ENCODE data around the gene HOXD11.

HOXD11 gene

GRCh38 chr2:176149481-176149938 is 42.4 kb downstream of the HOXD11 start:
- no peak for DNase-seq (ENCODE audit: low spot score)

GRCh38 chr2:176149939-176150583 is 43.0 kb downstream of the HOXD11 start:
- DNase-seq (ENCODE audit: low spot score) = no peak

GRCh38 chr2:176150584-176151441 is 43.7 kb downstream of the HOXD11 start:
- DNase-seq (ENCODE audit: low spot score) = no peak

GRCh38 chr2:176151442-176152287 is 44.6 kb downstream of the HOXD11 start, which contains the start of gene HOXD4:
TSS of gene HOXD4 (plus strand) at chr2:176151550. CDS start at chr2:176151634, 84 bp downstream.
- DNase-seq (ENCODE audit: low spot score) = no peak

- no peak for DNase-seq (ENCODE audit: low spot score)
Observed at GRCh38 chr2:176152350-176153181, 45.5 kb downstream of the HOXD11 start.

- DNase-seq (ENCODE audit: low spot score) = no peak
Observed at GRCh38 chr2:176154576-176155252, 47.6 kb downstream of the HOXD11 start.

- DNase-seq (ENCODE audit: low spot score) = no peak
Observed at GRCh38 chr2:176155356-176156044, 48.4 kb downstream of the HOXD11 start.

GRCh38 chr2:176156301-176156806 is 49.3 kb downstream of the HOXD11 start:
- DNase-seq (ENCODE audit: low spot score) = no peak

- DNase-seq (ENCODE audit: low spot score) = no peak
Observed at GRCh38 chr2:176156807-176157498, 49.9 kb downstream of the HOXD11 start, which contains the start of gene HOXD3. TSS of gene HOXD3 (plus strand) at chr2:176157307. CDS start at chr2:176169115, 11,808 bp downstream.

GRCh38 chr2:176157499-176158185 is 50.6 kb downstream of the HOXD11 start:
- no peak for DNase-seq (ENCODE audit: low spot score)

- DNase-seq (ENCODE audit: low spot score) = no peak
Observed at GRCh38 chr2:176158186-176158591, 51.1 kb downstream of the HOXD11 start.

- no peak for DNase-seq (ENCODE audit: low spot score)
Observed at GRCh38 chr2:176158855-176159662, 52.0 kb downstream of the HOXD11 start.

Data from COLO829 (cell line).